ENCODE data around the gene PGBD2.
"Not testable (repeated sequence)": the region's sequence is repeated elsewhere in the genome, so short reads cannot be mapped to it uniquely, and the experiment has no call there.

PGBD2 gene

DNA sequence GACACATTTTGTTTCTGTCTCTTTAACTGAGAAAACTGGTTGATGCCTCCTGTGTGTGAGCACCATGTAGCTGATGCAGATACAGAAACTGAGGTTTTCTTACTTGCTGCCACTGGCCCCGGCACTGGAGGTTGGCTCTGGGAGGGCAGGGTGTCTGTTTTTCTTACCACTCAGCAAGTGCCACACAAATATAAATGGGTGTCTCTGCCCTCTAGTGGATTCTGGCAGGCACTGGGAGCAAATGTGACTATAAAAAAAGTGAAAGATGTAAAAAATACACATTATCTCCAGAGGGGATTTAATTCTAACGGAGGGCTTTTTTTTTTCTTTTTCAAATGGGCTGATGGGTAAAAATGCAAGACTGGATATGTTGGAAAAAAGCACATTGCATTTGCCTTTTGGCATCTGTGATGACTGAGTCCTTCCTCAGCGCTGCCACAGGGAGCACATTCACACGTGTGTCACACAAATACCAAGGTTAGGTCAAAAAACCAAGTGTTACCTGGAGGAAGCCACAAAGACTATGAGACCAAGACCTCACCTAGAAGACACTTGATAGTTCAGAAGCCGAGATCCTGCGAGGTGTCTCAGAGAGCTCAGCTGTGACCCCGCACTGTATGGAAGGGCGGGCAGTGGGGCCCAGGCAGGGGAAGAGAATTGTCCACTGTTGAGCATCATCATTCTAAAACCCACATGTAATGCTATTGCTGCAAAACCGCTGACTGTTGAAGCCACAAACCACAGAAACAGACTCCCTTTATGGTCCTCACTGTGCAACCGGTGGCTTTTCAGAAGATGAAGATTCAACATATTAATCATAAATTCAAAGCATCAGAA is 18.9 kb downstream of the PGBD2 start:
- peak; percentile 40 for FAIRE-seq
- no peak for DNase-seq (ENCODE audit: insufficient read length, low spot score)

DNA sequence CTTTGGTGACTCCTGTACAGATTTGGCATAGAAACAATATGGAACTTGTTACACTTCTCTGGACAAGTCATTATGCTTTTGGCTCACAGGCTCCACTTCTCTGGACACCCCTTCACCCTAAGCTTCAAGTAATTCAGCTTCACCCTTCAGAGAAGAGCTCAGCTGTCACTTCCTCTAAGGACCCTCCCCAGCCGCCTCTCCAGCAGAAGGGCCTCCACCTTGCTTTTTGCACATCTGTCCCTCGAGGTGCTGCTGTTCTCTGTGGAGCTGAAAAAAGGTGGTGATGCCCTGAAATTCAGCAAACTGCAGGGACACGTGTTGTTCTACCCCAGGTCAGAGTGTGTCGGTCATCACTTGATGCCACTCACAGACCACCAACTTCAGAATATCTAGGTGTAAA is 19.8 kb downstream of the PGBD2 start:
- not testable (repeated sequence) for FAIRE-seq; DNase-seq (ENCODE audit: insufficient read length, low spot score)

DNA sequence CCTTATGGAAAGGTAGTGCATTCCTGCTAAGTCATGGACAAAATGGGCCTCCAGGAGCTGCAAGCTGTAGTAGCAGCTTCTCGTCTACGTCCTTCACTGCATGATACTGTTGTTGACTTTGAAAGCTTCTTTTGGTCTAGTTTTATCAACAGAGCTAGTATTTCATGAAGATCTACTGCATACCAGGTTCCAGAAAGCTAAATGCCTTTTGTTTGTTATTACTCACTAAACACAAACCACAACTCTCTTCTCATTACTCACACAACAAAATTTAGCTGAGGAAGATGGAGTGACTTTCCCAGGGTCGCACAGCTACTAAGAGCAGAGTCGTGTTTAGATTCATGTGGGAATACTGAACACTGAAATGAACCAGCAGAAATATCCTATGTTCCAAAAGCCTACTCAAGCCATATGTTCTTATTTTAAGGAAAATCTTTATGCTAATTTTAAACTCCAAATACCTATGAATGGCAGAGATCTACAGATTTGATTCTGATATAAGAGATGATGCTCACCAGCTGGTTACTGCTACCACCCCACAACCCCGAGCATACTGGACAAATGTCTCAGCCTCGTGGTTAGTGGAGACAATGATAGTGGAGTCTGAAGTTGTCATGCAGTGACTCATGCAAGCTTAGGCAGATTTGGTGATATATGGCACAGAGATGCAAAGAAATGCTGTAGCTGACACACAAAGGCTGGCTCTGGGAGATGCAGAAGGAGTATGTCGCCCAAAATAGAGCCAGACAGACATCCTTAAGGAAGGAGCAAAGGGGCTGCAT is 20.6 kb downstream of the PGBD2 start:
- DNase-seq (ENCODE audit: insufficient read length, low spot score), result no peak
- no peak for FAIRE-seq

- not testable (repeated sequence) for DNase-seq (ENCODE audit: insufficient read length, low spot score); FAIRE-seq
These were observed 21.2 kb downstream of the PGBD2 start for GRCh38 chr1:248927283-248927682.

GRCh38 chr1:248928122-248928521 is 22.1 kb downstream of the PGBD2 start:
- DNase-seq (ENCODE audit: insufficient read length, low spot score); FAIRE-seq: not testable (repeated sequence)

- not testable (repeated sequence) for FAIRE-seq; DNase-seq (ENCODE audit: insufficient read length, low spot score)
These were observed 24.0 kb downstream of the PGBD2 start for GRCh38 chr1:248930037-248930436.

- not testable (repeated sequence) for FAIRE-seq; DNase-seq (ENCODE audit: insufficient read length, low spot score)
These were observed 32.3 kb downstream of the PGBD2 start for GRCh38 chr1:248938173-248938809.

DNA sequence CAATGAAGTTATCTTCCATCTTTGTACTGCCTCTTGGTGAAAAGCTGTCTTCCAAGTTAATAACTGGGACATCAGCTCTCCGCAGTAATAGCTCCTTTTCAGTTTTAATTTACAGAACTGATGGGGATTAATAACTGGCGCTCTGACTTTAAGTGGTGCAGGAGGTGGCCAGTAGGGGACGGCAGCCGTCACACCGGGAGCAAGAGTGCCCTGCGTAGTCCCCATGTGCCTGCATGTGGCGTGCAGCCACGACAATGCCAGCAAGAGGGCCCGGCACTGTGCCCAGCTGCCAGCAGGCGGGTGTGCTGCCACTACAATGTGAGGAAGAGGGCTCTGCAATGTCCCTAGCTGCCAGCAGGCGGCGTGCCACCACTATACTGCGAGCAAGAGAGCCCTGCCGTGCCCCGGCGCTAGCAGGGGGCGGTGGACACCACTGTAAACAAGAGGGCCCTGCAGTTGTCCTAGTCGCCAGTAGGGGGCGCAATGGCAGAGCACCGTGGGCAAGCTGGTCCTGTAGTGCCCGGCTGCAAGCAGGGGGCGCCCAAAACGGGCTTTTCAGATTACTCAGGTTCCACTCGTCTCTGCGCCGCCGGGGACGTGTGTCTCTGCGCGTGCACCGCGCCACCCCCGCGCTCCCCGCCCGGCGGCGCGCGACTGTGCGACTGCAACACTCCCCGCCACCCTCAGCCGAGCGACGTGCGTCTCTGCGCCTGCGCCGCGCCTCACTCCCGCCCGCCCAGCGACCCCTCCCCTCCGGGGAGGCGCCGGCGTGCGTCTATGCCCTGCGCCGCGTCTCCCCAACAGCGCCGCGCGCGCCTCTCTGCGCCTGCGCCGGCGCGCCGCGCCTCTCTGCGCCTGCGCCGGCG is 38.3 kb downstream of the PGBD2 start:
- FAIRE-seq; DNase-seq (ENCODE audit: insufficient read length, low spot score): not testable (repeated sequence)

- not testable (repeated sequence) for DNase-seq (ENCODE audit: insufficient read length, low spot score); FAIRE-seq
These were observed 39.0 kb downstream of the PGBD2 start for GRCh38 chr1:248945000-248945423.

- FAIRE-seq, result peak; percentile 91
- not testable (repeated sequence) for DNase-seq (ENCODE audit: insufficient read length, low spot score)
These were observed 39.4 kb downstream of the PGBD2 start for GRCh38 chr1:248945453-248945852.

- not testable (repeated sequence) for DNase-seq (ENCODE audit: insufficient read length, low spot score); FAIRE-seq
These were observed 39.9 kb downstream of the PGBD2 start for GRCh38 chr1:248945856-248946416.

Measured in GM19239 (cell line).